ENCODE results near the gene SOX21.
A peak's percentile ranks its signal among the peaks of the same experiment; 100 is the strongest.

Gene SOX21

DNA sequence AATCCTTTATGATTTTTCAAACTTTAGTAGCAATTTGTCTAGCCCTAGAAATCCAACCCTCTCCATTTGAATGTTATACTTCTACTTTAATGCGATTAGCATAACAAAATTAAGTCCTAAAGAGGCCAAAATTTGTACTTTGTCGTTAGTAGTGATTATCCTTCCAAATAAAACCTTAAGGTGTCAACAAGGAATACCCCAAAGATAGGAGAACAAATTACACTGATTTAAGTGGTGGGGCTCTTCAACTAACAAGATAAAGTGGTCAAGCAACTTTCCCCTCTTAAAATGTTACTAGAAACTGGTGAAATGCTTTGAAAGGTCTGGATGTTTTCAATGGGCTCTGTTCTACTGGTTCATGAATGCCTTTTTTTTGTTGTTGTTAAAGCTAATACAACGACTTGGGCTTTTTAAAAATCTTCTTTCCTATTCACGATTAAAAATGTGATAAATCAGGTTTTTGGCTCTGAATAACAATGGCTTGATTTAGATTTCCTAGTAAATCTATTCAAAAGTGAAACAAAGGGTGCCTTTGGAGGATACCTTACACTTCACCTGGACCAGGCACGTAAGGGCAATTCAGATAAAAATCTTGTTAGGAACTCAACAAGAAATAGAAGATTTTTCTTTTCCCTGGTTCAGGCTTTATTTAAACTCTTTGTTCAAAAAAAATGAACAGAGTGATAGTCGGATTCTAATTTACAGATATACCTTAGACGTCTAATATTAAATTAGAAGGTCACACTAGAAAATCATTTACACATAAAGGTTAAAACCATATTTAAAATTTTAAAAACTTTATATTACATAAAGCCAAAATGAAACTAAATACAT lies 3.1 kb downstream of the SOX21 start:
- 0% methylated on average over 1 of the region's 7 CpGs for WGBS (ENCODE audit: insufficient coverage)
- Histone ChIP-seq H3K4me1 (ENCODE audit: control extremely low read depth in 1 of 4, control insufficient read depth in 4 of 4, insufficient read depth in 4 of 4, low read length in 3 of 4) (peaks cover 0 to 32% (median 29%) of the 10 kb centered on the region in 4 experiments), H3K9me3 (ENCODE audit: control extremely low read depth in 1 of 5, control insufficient read depth in 4 of 5, insufficient read depth in 2 of 5, low read depth in 1 of 5, low read length in 4 of 5) (no peaks in the 10 kb centered on the region), H3K36me3 (ENCODE audit: control insufficient read depth in 4 of 4, insufficient read depth in 4 of 4, low read length in 3 of 4) (no peaks in the 10 kb centered on the region), H3K27me3 (replicated peaks in 2 of 5; ENCODE audit: control insufficient read depth in 4 of 5, insufficient read depth in 5 of 5, low read length in 4 of 5) (peaks cover 13 to 98% (median 63%) of the 10 kb centered on the region in 5 experiments), H3K4me3 (ENCODE audit: control insufficient read depth in 1 of 7, extremely low read depth in 1 of 7, insufficient read depth in 4 of 7, low read depth in 2 of 7, low read length in 6 of 7) (no peak overlapping the region), H3K27ac (ENCODE audit: insufficient read depth in 1 of 2, low read depth in 1 of 2, low read length in 2 of 2, poor library complexity in 1 of 2, severe bottlenecking in 2 of 2) (no peak overlapping the region)
- POLR2A ChIA-PET, result no interaction called here
- no peak for DNase-seq
- CTCF ChIA-PET, result interaction anchor here (0.6 to 1.7 kb wide), 3 partner anchors 8 to 92 kb away, joined by 3 to 4 read pairs (median 3); no protein-coding TSS in a partner anchor

DNA sequence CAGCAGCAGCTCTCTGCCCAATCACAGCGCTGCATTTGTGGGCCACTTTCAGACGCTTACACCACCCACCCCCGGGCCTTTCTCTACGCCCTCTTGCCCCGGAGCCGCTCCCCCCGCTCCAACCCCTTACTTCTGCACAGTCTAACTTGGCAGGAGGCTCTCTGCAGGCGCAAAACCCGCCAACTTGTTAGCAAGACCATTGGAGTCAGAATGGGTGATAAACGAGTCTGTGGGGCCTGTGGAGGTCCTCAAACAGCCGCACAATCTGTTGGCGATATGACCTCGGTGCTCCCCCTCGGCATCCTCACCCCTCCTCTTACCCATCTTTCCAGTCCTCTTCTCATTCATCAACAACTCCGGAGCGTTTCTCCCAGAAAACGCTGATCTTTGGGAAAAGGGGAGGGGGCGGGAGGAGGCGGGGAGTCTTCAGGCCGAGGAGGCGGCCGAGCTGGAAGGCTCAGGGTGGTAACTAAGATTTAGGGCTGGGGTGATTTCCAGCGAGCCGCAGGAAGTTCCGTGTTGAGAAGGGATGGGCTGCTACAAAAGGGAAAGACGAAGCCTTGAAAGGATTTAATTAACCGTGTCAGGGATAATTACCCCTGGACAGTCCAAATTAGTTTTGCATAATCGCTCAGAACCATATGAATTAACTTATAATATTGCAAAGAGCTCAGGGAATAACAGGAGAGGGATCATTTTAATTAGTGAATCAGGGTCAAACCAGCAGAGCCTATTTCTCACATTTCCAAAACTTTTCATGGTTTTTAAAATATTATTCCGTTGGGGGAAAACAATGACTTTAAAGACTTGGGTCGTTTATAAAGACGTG lies 4.1 kb downstream of the SOX21 start:
- WGBS (ENCODE audit: insufficient coverage), result 6% methylated on average over 13 of the region's 31 CpGs
- Histone ChIP-seq H3K4me3 (ENCODE audit: control insufficient read depth in 1 of 7, extremely low read depth in 1 of 7, insufficient read depth in 4 of 7, low read depth in 2 of 7, low read length in 6 of 7) (no peak overlapping the region), H3K9me3 (ENCODE audit: control extremely low read depth in 1 of 5, control insufficient read depth in 4 of 5, insufficient read depth in 2 of 5, low read depth in 1 of 5, low read length in 4 of 5) (no peaks in the 10 kb centered on the region), H3K36me3 (ENCODE audit: control insufficient read depth in 4 of 4, insufficient read depth in 4 of 4, low read length in 3 of 4) (no peaks in the 10 kb centered on the region), H3K4me1 (ENCODE audit: control extremely low read depth in 1 of 4, control insufficient read depth in 4 of 4, insufficient read depth in 4 of 4, low read length in 3 of 4) (peaks cover 0 to 31% (median 27%) of the 10 kb centered on the region in 4 experiments), H3K27ac (ENCODE audit: insufficient read depth in 1 of 2, low read depth in 1 of 2, low read length in 2 of 2, poor library complexity in 1 of 2, severe bottlenecking in 2 of 2) (no peak overlapping the region), H3K27me3 (replicated peaks in 2 of 5; ENCODE audit: control insufficient read depth in 4 of 5, insufficient read depth in 5 of 5, low read length in 4 of 5) (peaks cover 13 to 98% (median 65%) of the 10 kb centered on the region in 5 experiments)
- ChIA-PET CTCF (interaction anchor here (0.7 kb wide), 1 partner anchor 93 kb away, joined by 3 read pairs; no protein-coding TSS in a partner anchor), POLR2A (no interaction called here)
- peak in 2 of 3 donors; percentile 54 to 57 for DNase-seq

GRCh38 chr13:94707400-94708021 lies 4.8 kb downstream of the SOX21 start:
- 2% methylated on average over 14 of the region's 41 CpGs for whole genome bisulfite sequencing (ENCODE audit: insufficient coverage)
- Histone ChIP-seq H3K9me3 (ENCODE audit: control extremely low read depth in 1 of 5, control insufficient read depth in 4 of 5, insufficient read depth in 2 of 5, low read depth in 1 of 5, low read length in 4 of 5) (no peaks in the 10 kb centered on the region), H3K4me3 (ENCODE audit: control insufficient read depth in 1 of 7, extremely low read depth in 1 of 7, insufficient read depth in 4 of 7, low read depth in 2 of 7, low read length in 6 of 7) (peak overlapping the region in 1 of 7 experiments; percentile 4), H3K4me1 (ENCODE audit: control extremely low read depth in 1 of 4, control insufficient read depth in 4 of 4, insufficient read depth in 4 of 4, low read length in 3 of 4) (peaks cover 0 to 28% (median 22%) of the 10 kb centered on the region in 4 experiments), H3K36me3 (ENCODE audit: control insufficient read depth in 4 of 4, insufficient read depth in 4 of 4, low read length in 3 of 4) (no peaks in the 10 kb centered on the region), H3K27me3 (replicated peaks in 2 of 5; ENCODE audit: control insufficient read depth in 4 of 5, insufficient read depth in 5 of 5, low read length in 4 of 5) (peaks cover 13 to 98% (median 70%) of the 10 kb centered on the region in 5 experiments), H3K27ac (ENCODE audit: insufficient read depth in 1 of 2, low read depth in 1 of 2, low read length in 2 of 2, poor library complexity in 1 of 2, severe bottlenecking in 2 of 2) (no peak overlapping the region)
- ChIA-PET POLR2A (no interaction called here), CTCF (no interaction called here)
- peak in 1 of 3 donors; percentile 30 for DNase-seq

DNA sequence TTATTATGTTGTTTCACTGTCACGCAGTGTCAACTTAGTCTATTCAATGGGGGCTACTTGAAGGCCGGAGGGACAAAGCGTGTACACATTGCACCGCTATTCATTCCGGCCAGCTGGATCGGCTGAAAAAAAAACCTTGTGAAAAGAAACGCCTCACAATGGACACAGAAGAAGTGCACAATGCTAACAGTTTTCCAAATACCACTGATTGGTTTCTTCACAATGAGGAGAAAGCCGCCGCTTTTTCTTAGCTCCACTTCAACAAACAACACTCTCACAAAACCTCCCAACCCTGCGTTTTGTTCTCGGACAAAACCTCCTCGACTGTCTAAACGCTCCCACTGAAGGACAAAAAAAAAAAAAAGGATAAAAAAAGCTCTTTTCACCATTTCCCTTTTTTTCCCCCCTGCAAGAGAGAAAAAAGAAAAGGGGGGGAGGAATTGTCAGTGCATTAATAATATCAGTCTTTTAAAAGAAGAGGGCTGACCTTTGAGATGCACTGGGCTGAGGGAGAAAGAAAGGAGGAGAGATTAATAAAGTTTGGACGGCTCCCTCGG lies 5.4 kb downstream of the SOX21 start:
- Histone ChIP-seq H3K27me3 (replicated peaks in 2 of 5; ENCODE audit: control insufficient read depth in 4 of 5, insufficient read depth in 5 of 5, low read length in 4 of 5) (peaks cover 13 to 98% (median 72%) of the 10 kb centered on the region in 5 experiments), H3K4me3 (ENCODE audit: control insufficient read depth in 1 of 7, extremely low read depth in 1 of 7, insufficient read depth in 4 of 7, low read depth in 2 of 7, low read length in 6 of 7) (no peak overlapping the region), H3K27ac (ENCODE audit: insufficient read depth in 1 of 2, low read depth in 1 of 2, low read length in 2 of 2, poor library complexity in 1 of 2, severe bottlenecking in 2 of 2) (no peak overlapping the region), H3K36me3 (ENCODE audit: control insufficient read depth in 4 of 4, insufficient read depth in 4 of 4, low read length in 3 of 4) (no peaks in the 10 kb centered on the region), H3K4me1 (ENCODE audit: control extremely low read depth in 1 of 4, control insufficient read depth in 4 of 4, insufficient read depth in 4 of 4, low read length in 3 of 4) (peaks cover 0 to 28% (median 19%) of the 10 kb centered on the region in 4 experiments), H3K9me3 (ENCODE audit: control extremely low read depth in 1 of 5, control insufficient read depth in 4 of 5, insufficient read depth in 2 of 5, low read depth in 1 of 5, low read length in 4 of 5) (no peaks in the 10 kb centered on the region)
- ChIA-PET POLR2A (no interaction called here), CTCF (no interaction called here)
- peak in 2 of 3 donors; percentile 36 to 39 for DNase-seq
- 7% methylated on average over 10 of the region's 15 CpGs for WGBS (ENCODE audit: insufficient coverage)

GRCh38 chr13:94706101-94706842 lies 6.1 kb downstream of the SOX21 start:
- no peak for DNase-seq
- peaks cover 0 to 4% (median 0%) of the 10 kb centered on the region in 5 experiments for H3K9me3 ChIP-seq (ENCODE audit: control extremely low read depth in 1 of 5, control insufficient read depth in 4 of 5, insufficient read depth in 2 of 5, low read depth in 1 of 5, low read length in 4 of 5)
- H3K36me3 ChIP-seq (ENCODE audit: control insufficient read depth in 4 of 4, insufficient read depth in 4 of 4, low read length in 3 of 4), result no peaks in the 10 kb centered on the region
- 10% methylated on average over 11 of the region's 16 CpGs for WGBS (ENCODE audit: insufficient coverage)
- H3K27me3 ChIP-seq (replicated peaks in 2 of 5; ENCODE audit: control insufficient read depth in 4 of 5, insufficient read depth in 5 of 5, low read length in 4 of 5), result peaks cover 13 to 99% (median 79%) of the 10 kb centered on the region in 5 experiments
- peaks cover 0 to 23% (median 14%) of the 10 kb centered on the region in 4 experiments for H3K4me1 ChIP-seq (ENCODE audit: control extremely low read depth in 1 of 4, control insufficient read depth in 4 of 4, insufficient read depth in 4 of 4, low read length in 3 of 4)
- no peak overlapping the region for H3K27ac ChIP-seq (ENCODE audit: insufficient read depth in 1 of 2, low read depth in 1 of 2, low read length in 2 of 2, poor library complexity in 1 of 2, severe bottlenecking in 2 of 2)
- H3K4me3 ChIP-seq (ENCODE audit: control insufficient read depth in 1 of 7, extremely low read depth in 1 of 7, insufficient read depth in 4 of 7, low read depth in 2 of 7, low read length in 6 of 7), result no peak overlapping the region
- POLR2A ChIA-PET, result no interaction called here
- CTCF ChIA-PET, result no interaction called here
